ENCODE results near the gene WNT11. TPM values are rescaled to one million over a fixed set of nuclear protein-coding genes. Genes with fewer than 3 reads are reported as not detected.

WNT11 gene
- total RNA-seq, 2 experiments from 2014 or later, result 0.30 to 1.2 TPM

- Histone ChIP-seq H3K36me3 (ENCODE audit: insufficient read depth, low read length) (no peaks in the 10 kb centered on the region), H3K9me3 (ENCODE audit: control insufficient read depth in 1 of 2, insufficient read depth in 1 of 2, low read length in 2 of 2) (no peaks in the 10 kb centered on the region), H3K4me1 (ENCODE audit: insufficient read depth, low read length) (peaks cover 21% of the 10 kb centered on the region), H3K4me3 (ENCODE audit: low read length) (no peak overlapping the region), H3K27me3 (ENCODE audit: control insufficient read depth in 1 of 2, insufficient read depth in 2 of 2, low read length in 2 of 2) (no peaks in the 10 kb centered on the region), H3K27ac (ENCODE audit: low read depth in 1 of 2, low read length in 2 of 2) (no peak overlapping the region)
- ChIA-PET POLR2A (no interaction called here), CTCF (no interaction called here)
- DNase-seq (no peak), ATAC-seq (ENCODE audit: poor library complexity) (no peak)
- Mint-ChIP-seq H3K9me3 (no peaks in the 10 kb centered on the region), H3K27ac (no peak overlapping the region), H3K4me1 (ENCODE audit: low read depth) (peaks cover 23% of the 10 kb centered on the region), H3K4me3 (no peak overlapping the region), H3K27me3 (no peaks in the 10 kb centered on the region), H3K36me3 (ENCODE audit: low read depth) (no peaks in the 10 kb centered on the region)
- TF ChIP-seq CTCF (IDR thresholded peaks at IDR 0.05), result no peak
- intact Hi-C loops (cut with DNase I, micrococcal nuclease), result no loop called here
These were observed 56.2 kb downstream of the WNT11 start for GRCh38 chr11:76150141-76150540.

GRCh38 chr11:76149713-76150112 is 56.6 kb downstream of the WNT11 start:
- no peak overlapping the region for H3K27ac ChIP-seq (ENCODE audit: low read depth in 1 of 2, low read length in 2 of 2)
- H3K27me3 Mint-ChIP-seq, result no peaks in the 10 kb centered on the region
- H3K27ac Mint-ChIP-seq, result no peak overlapping the region
- H3K36me3 ChIP-seq (ENCODE audit: insufficient read depth, low read length), result no peaks in the 10 kb centered on the region
- no peaks in the 10 kb centered on the region for H3K9me3 Mint-ChIP-seq
- intact Hi-C loops (cut with DNase I, micrococcal nuclease), result no loop called here
- DNase-seq, result no peak
- no peaks in the 10 kb centered on the region for H3K36me3 Mint-ChIP-seq (ENCODE audit: low read depth)
- CTCF ChIA-PET, result no interaction called here
- ATAC-seq (ENCODE audit: poor library complexity), result no peak
- H3K4me1 ChIP-seq (ENCODE audit: insufficient read depth, low read length), result peaks cover 21% of the 10 kb centered on the region
- H3K27me3 ChIP-seq (ENCODE audit: control insufficient read depth in 1 of 2, insufficient read depth in 2 of 2, low read length in 2 of 2), result no peaks in the 10 kb centered on the region
- no peak for TF ChIP-seq CTCF (IDR thresholded peaks at IDR 0.05)
- H3K4me1 Mint-ChIP-seq (ENCODE audit: low read depth), result peaks cover 23% of the 10 kb centered on the region
- no peak overlapping the region for H3K4me3 ChIP-seq (ENCODE audit: low read length)
- no peak overlapping the region for H3K4me3 Mint-ChIP-seq
- no peaks in the 10 kb centered on the region for H3K9me3 ChIP-seq (ENCODE audit: control insufficient read depth in 1 of 2, insufficient read depth in 1 of 2, low read length in 2 of 2)
- POLR2A ChIA-PET, result interaction anchor here (0.6 kb wide), 1 partner anchor 165 kb away, joined by 7 read pairs; no protein-coding TSS in a partner anchor

- no peak for DNase-seq
- POLR2A ChIA-PET, result interaction anchor here (0.6 kb wide), 1 partner anchor 166 kb away, joined by 7 read pairs; no protein-coding TSS in a partner anchor
These were observed 57.2 kb downstream of the WNT11 start for GRCh38 chr11:76148941-76149613.

More at GRCh38 chr11:76148941-76149613, 57.2 kb downstream of the WNT11 start:
- CTCF ChIA-PET, result no interaction called here
- H3K4me3 Mint-ChIP-seq, result no peak overlapping the region
- no peaks in the 10 kb centered on the region for H3K36me3 ChIP-seq (ENCODE audit: insufficient read depth, low read length)
- intact Hi-C loops (cut with DNase I, micrococcal nuclease), result no loop called here
- H3K27me3 ChIP-seq (ENCODE audit: control insufficient read depth in 1 of 2, insufficient read depth in 2 of 2, low read length in 2 of 2), result no peaks in the 10 kb centered on the region
- ATAC-seq (ENCODE audit: poor library complexity), result no peak
- H3K4me1 ChIP-seq (ENCODE audit: insufficient read depth, low read length), result peaks cover 21% of the 10 kb centered on the region
- no peaks in the 10 kb centered on the region for H3K27me3 Mint-ChIP-seq
- no peaks in the 10 kb centered on the region for H3K36me3 Mint-ChIP-seq (ENCODE audit: low read depth)
- H3K4me1 Mint-ChIP-seq (ENCODE audit: low read depth), result peaks cover 23% of the 10 kb centered on the region
- H3K9me3 Mint-ChIP-seq, result no peaks in the 10 kb centered on the region
- H3K9me3 ChIP-seq (ENCODE audit: control insufficient read depth in 1 of 2, insufficient read depth in 1 of 2, low read length in 2 of 2), result no peaks in the 10 kb centered on the region
- no peak overlapping the region for H3K4me3 ChIP-seq (ENCODE audit: low read length)
- H3K27ac ChIP-seq (ENCODE audit: low read depth in 1 of 2, low read length in 2 of 2), result no peak overlapping the region
- no peak for TF ChIP-seq CTCF (IDR thresholded peaks at IDR 0.05)
- H3K27ac Mint-ChIP-seq, result no peak overlapping the region

Data from CD4-positive, alpha-beta T cell (primary cell).